Gastrocnemius medialis (tissue), 4 donors: ENCODE results near the gene SRSF3. TPM values are rescaled to one million over a fixed set of nuclear protein-coding genes. Genes with fewer than 3 reads are reported as not detected.

Experiments used
- ATAC-seq, 2 donors: fragments of 150-250 bp; one replicate each; pipeline ENCODE4 v1.9.1; 2016
- DNase-seq, 2 donors: peaks; one replicate each; pipeline ENCODE4 v3.0.0-alpha.2; 2019
- H3K27ac ChIP-seq, 4 donors: fragments of 200-600 bp; sonication (generic); 1 replicate in 1 of 4; 2 replicates in 3 of 4; pipeline ENCODE4 v1.5.1; 2016 to 2018; ENCODE audit warnings: mild to moderate bottlenecking in 2 of 4, moderate library complexity in 1 of 4
- H3K27me3 ChIP-seq, 3 donors: fragments of 200-600 bp; sonication (generic) in 2 of 3; 1 replicate in 1 of 3; 2 replicates in 2 of 3; pipeline versions ENCODE4 v1.5.1 to v1.6.0; 2016 to 2019; ENCODE audit warnings: mild to moderate bottlenecking in 1 of 3, moderate library complexity in 1 of 3
- H3K36me3 ChIP-seq, 2 donors: fragments of 200-600 bp; sonication (generic) in 1 of 2; one replicate each; pipeline ENCODE4 v1.5.1; 2017 to 2018
- H3K4me1 ChIP-seq, 2 donors: fragments of 200-600 bp; sonication (generic) in 1 of 2; one replicate each; pipeline ENCODE4 v1.5.1; 2016 to 2017; ENCODE audit warnings: mild to moderate bottlenecking in 2 of 2
- H3K4me3 ChIP-seq, 4 donors: fragments of 200-600 bp; sonication (generic) in 3 of 4; 1 replicate in 1 of 4; 2 replicates in 3 of 4; pipeline ENCODE4 v1.5.1; 2016 to 2019; ENCODE audit warnings: mild to moderate bottlenecking in 2 of 4
- H3K9me3 ChIP-seq, 3 donors: fragments of 200-600 bp; sonication (generic) in 2 of 3; 1 replicate in 1 of 3; 2 replicates in 2 of 3; pipeline ENCODE4 v1.5.1; 2016 to 2019
- CTCF ChIP-seq, 5 experiments: fragments of 450-650 bp in 3 of 5; fragments of 200-600 bp in 2 of 5; sonication (generic) in 2 of 5; IDR thresholded peaks in 4 of 5; conservative IDR thresholded peaks in 1 of 5; 1 replicate in 4 of 5; 2 replicates in 1 of 5; pipeline ENCODE4 v1.5.1; 2016 to 2019; ENCODE audit warnings: antibody characterized with exemption in 5 of 5, mild to moderate bottlenecking in 3 of 5, moderate library complexity in 3 of 5
- POLR2A ChIP-seq, 2 donors: fragments of 450-650 bp; IDR thresholded peaks; one replicate each; pipeline ENCODE4 v1.6.1; 2017; ENCODE audit warnings: antibody characterized with exemption in 2 of 2, mild to moderate bottlenecking in 2 of 2, moderate library complexity in 2 of 2
- in situ Hi-C, 4 donors: fragments of 200-750 bp; cut with MboI; loops; one replicate each; pipeline versions ENCODE4 v1.15.0 to v1.8.0; 2017; ENCODE audit warnings: low sequenced_read_pairs in 4 of 4
- intact Hi-C: fragments of 100-400 bp; cut with DNase I; formaldehyde crosslinking; loops from one replicate; pipeline ENCODE4 v1.15.1; 2023; ENCODE audit warnings: low total_unique reads
- total RNA-seq, 4 donors: library from RNA; depleted of rRNA; stranded (reverse); fragments of >200 nt; gene quantifications; one replicate each; pipeline versions ENCODE4 v1.1.0 to v1.2.3, GENCODE V29; 2016

Gene SRSF3
- total RNA-seq, 4 donors from 2014 or later, result 66.3 to 118 (median 83.2) TPM

GRCh38 chr6:36622901-36623546 lies 28.9 kb downstream of the SRSF3 start:
- intact Hi-C loops, result loop anchor here (1.0 kb wide), 3 partner anchors 57 to 136 kb away; no protein-coding TSS in a partner anchor
- TF ChIP-seq CTCF (IDR thresholded peaks at IDR 0.05 in 4 of 5, conservative IDR thresholded peaks at IDR 0.05 in 1 of 5) (no peak), POLR2A (IDR thresholded peaks at IDR 0.05) (no peak)
- ATAC-seq (peak in 1 of 2 donors; percentile 3), DNase-seq (no peak)
- Histone ChIP-seq H3K9me3 (no peaks in the 10 kb centered on the region), H3K36me3 (no peaks in the 10 kb centered on the region), H3K27ac (peak overlapping the region in 2 of 4 donors; percentile 13 to 38), H3K27me3 (no peaks in the 10 kb centered on the region), H3K4me1 (peaks cover 23 to 24% of the 10 kb centered on the region in 2 donors), H3K4me3 (no peak overlapping the region)
- in situ Hi-C loops, result loop anchor here (5.0 to 25.0 kb wide), 5 partner anchors 59 to 239 kb away; partner anchors contain the start of gene PPIL1 (in 1 of the 4)

- Histone ChIP-seq H3K36me3 (no peaks in the 10 kb centered on the region), H3K4me3 (no peak overlapping the region), H3K4me1 (peaks cover 27 to 29% of the 10 kb centered on the region in 2 donors), H3K27me3 (no peaks in the 10 kb centered on the region), H3K9me3 (no peaks in the 10 kb centered on the region), H3K27ac (peak overlapping the region in 1 of 4 donors; percentile 38)
- in situ Hi-C loops (loop anchor here (5.0 to 25.0 kb wide), 5 partner anchors 58 to 238 kb away; partner anchors contain the start of gene PPIL1 (in 1 of the 4)), intact Hi-C loops (loop anchor here (1.0 kb wide), 3 partner anchors 56 to 135 kb away; no protein-coding TSS in a partner anchor)
- peak; percentile 74 to 85 for DNase-seq
- peak; percentile 67 to 82 for ATAC-seq
- TF ChIP-seq CTCF (IDR thresholded peaks at IDR 0.05 in 4 of 5, conservative IDR thresholded peaks at IDR 0.05 in 1 of 5), result peak; percentile 74 to 92 (median 88)
- TF ChIP-seq POLR2A (IDR thresholded peaks at IDR 0.05), result no peak
Observed at GRCh38 chr6:36623547-36624459, 29.6 kb downstream of the SRSF3 start.

GRCh38 chr6:36624461-36625157 lies 30.4 kb downstream of the SRSF3 start:
- Histone ChIP-seq H3K4me3 (no peak overlapping the region), H3K9me3 (no peaks in the 10 kb centered on the region), H3K27ac (peak overlapping the region in 3 of 4 donors; percentile 45 to 71 (median 60)), H3K27me3 (no peaks in the 10 kb centered on the region), H3K4me1 (peaks cover 29 to 32% of the 10 kb centered on the region in 2 donors), H3K36me3 (no peaks in the 10 kb centered on the region)
- ATAC-seq, result no peak
- intact Hi-C loops, result no loop called here
- no peak for DNase-seq
- in situ Hi-C loops, result loop anchor here (5.0 to 25.0 kb wide), 5 partner anchors 58 to 238 kb away; partner anchors contain the start of gene PPIL1 (in 1 of the 4)
- TF ChIP-seq POLR2A (IDR thresholded peaks at IDR 0.05), result no peak
- TF ChIP-seq CTCF (IDR thresholded peaks at IDR 0.05 in 4 of 5, conservative IDR thresholded peaks at IDR 0.05 in 1 of 5), result no peak

- Histone ChIP-seq H3K4me1 (peaks cover 29 to 32% of the 10 kb centered on the region in 2 donors), H3K4me3 (no peak overlapping the region), H3K36me3 (no peaks in the 10 kb centered on the region), H3K27me3 (no peaks in the 10 kb centered on the region), H3K27ac (peak overlapping the region in 3 of 4 donors; percentile 40 to 71 (median 45)), H3K9me3 (no peaks in the 10 kb centered on the region)
- DNase-seq (peak in 1 of 2 donors; percentile 39), ATAC-seq (peak; percentile 33 to 54)
- intact Hi-C loops (no loop called here), in situ Hi-C loops (loop anchor here in 2 of 4 donors (10.0 kb wide), 2 partner anchors 59 to 129 kb away; no protein-coding TSS in a partner anchor)
- no peak for TF ChIP-seq POLR2A (IDR thresholded peaks at IDR 0.05)
- no peak for TF ChIP-seq CTCF (IDR thresholded peaks at IDR 0.05 in 4 of 5, conservative IDR thresholded peaks at IDR 0.05 in 1 of 5)
Observed at GRCh38 chr6:36625158-36625919, 31.2 kb downstream of the SRSF3 start.
